GM19372 (cell line): Measurements from ENCODE around the gene CST3.
A peak's percentile ranks its signal among the peaks of the same experiment; 100 is the strongest.
"Not testable (repeated sequence)": the region's sequence is repeated elsewhere in the genome, so short reads cannot be mapped to it uniquely, and the experiment has no call there.

Experiments
- ATAC-seq: cut with Tn5 transposase; IDR thresholded peaks from one replicate; pipeline ENCODE4 v1.9.1; 2021; ENCODE audit warnings: mild to moderate bottlenecking, low read depth, moderate library complexity; ENCODE audit not compliant: unreplicated experiment

The CST3 gene

GRCh38 chr20:23629542-23630391 lies 8.0 kb downstream of the CST3 start:
- ATAC-seq, result no peak

- no peak for ATAC-seq
Measured at GRCh38 chr20:23629017-23629541, 8.7 kb downstream of the CST3 start.

- no peak for ATAC-seq
Measured at GRCh38 chr20:23628402-23629016, 9.2 kb downstream of the CST3 start.

GRCh38 chr20:23627501-23627900 lies 10.3 kb downstream of the CST3 start:
- no peak for ATAC-seq

- ATAC-seq, result no peak
Measured at GRCh38 chr20:23626040-23626620, 11.6 kb downstream of the CST3 start.

- no peak for ATAC-seq
Measured at GRCh38 chr20:23625236-23625964, 12.4 kb downstream of the CST3 start.

GRCh38 chr20:23624324-23624691 lies 13.4 kb downstream of the CST3 start:
- ATAC-seq, result no peak

GRCh38 chr20:23623666-23624323 lies 14.0 kb downstream of the CST3 start:
- ATAC-seq, result no peak

GRCh38 chr20:23622839-23623343 lies 14.9 kb downstream of the CST3 start:
- no peak for ATAC-seq

- not testable (repeated sequence) for ATAC-seq
Measured at GRCh38 chr20:23622401-23622800, 15.4 kb downstream of the CST3 start.

- not testable (repeated sequence) for ATAC-seq
Measured at GRCh38 chr20:23620670-23621386, 16.9 kb downstream of the CST3 start.

- ATAC-seq, result no peak
Measured at GRCh38 chr20:23614163-23614562, 23.6 kb downstream of the CST3 start.

GRCh38 chr20:23613676-23614075 lies 24.1 kb downstream of the CST3 start:
- no peak for ATAC-seq

- no peak for ATAC-seq
Measured at GRCh38 chr20:23612396-23612795, 25.4 kb downstream of the CST3 start.

- no peak for ATAC-seq
Measured at GRCh38 chr20:23609486-23610109, 28.2 kb downstream of the CST3 start.

- no peak for ATAC-seq
Measured at GRCh38 chr20:23608251-23608846, 29.4 kb downstream of the CST3 start.

GRCh38 chr20:23607497-23608245 lies 30.1 kb downstream of the CST3 start:
- ATAC-seq, result no peak

- peak; percentile 94 for ATAC-seq
Measured at GRCh38 chr20:23606652-23607049, 31.1 kb downstream of the CST3 start.
